PC-9 (cell line): ENCODE results near the gene STK31. TPM values are rescaled to one million over a fixed set of nuclear protein-coding genes. Genes with fewer than 3 reads are reported as not detected.

Experiments used
- total RNA-seq: library from RNA; stranded (reverse); gene quantifications from 2 replicates; pipeline ENCODE4 v1.2.3, GENCODE V29; 2021

STK31 gene
- total RNA-seq, 1 experiment from 2014 or later: 0.57 TPM

Other genes starting within 250 kb of the STK31 start
- 132 and 139 TPM in 2 replicates for gene IGF2BP3, start 239.7 kb upstream of the STK31 start, total RNA-seq
- gene TRA2A, start 178.2 kb upstream of the STK31 start, total RNA-seq: 77.0 and 112 TPM in 2 replicates
- gene CCDC126, start 112.8 kb upstream of the STK31 start, total RNA-seq: 5.9 and 6.2 TPM in 2 replicates
- 2.4 and 3.6 TPM in 2 replicates for gene FAM221A, start 30.0 kb upstream of the STK31 start, total RNA-seq